AG04449 (cell line): ENCODE data around the gene SLC50A1.

Experiments used
- CTCF ChIA-PET: fragments of 350-600 bp; formaldehyde crosslinking; extraction: SDS; loops from one replicate; lab custom pipeline; 2021; ENCODE audit warnings: antibody characterized with exemption; lab: Yijun Ruan, JAX
- POLR2A ChIA-PET: fragments of 400-600, 350-600 bp; formaldehyde crosslinking; extraction: SDS; loops from one replicate; lab custom pipeline; 2020; ENCODE audit warnings: antibody characterized with exemption, inconsistent platforms; lab: Yijun Ruan, JAX
- DNase-seq: peaks from one replicate; pipeline ENCODE4 v3.0.0-alpha.2; 2010; ENCODE audit warnings: low read depth, low spot score
- H3K4me3 ChIP-seq: 2 replicates; pipeline ENCODE4 v1.5.1; 2011; ENCODE audit warnings: low read depth, mild to moderate bottlenecking, control low read depth, low read length
- CTCF ChIP-seq: IDR thresholded peaks from one replicate; pipeline ENCODE4 v1.5.1; 2011; ENCODE audit warnings: mild to moderate bottlenecking, moderate library complexity, low read length, control low read depth, inconsistent platforms; ENCODE audit not compliant: insufficient read depth; ENCODE audit errors: missing control alignments

Gene SLC50A1

DNA sequence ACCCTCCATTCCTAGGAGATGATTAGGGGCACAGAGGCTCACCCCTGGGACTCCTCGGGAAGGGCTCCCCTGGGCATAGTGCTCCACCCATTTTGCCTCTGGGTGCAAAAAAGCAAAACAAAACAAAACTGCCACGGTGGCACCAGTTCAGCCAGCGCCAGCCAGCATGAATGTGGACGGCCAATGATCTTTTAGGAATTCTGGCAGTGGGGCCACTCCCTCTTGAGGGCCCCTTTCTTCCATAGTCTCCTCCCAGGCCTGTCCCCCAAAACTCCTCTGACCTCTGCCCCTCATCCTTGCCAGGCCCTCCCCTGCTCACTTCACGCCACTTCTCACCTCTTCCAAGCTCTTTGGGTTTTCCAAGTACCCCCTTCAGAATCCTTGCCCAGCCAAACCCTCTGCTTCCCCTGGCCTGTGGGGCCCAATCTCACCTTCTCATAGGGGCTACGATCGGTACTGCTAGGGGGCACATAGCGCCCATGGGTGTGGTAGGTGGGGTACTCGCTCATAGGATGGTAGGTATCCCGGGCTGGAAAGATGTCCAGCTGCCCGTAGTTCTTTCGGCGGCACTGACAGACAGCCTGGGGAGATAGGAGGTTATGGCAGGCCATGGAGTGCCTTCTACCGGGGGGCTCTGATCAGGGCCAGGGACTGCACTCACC lies 51.3 kb downstream of the SLC50A1 start:
- ChIA-PET POLR2A (no interaction called here), CTCF (interaction anchor here (1.0 to 4.0 kb wide), 4 partner anchors 11 to 14 kb away, joined by 4 to 50 read pairs (median 12); partner anchors contain the start of gene KRTCAP2)

DNA sequence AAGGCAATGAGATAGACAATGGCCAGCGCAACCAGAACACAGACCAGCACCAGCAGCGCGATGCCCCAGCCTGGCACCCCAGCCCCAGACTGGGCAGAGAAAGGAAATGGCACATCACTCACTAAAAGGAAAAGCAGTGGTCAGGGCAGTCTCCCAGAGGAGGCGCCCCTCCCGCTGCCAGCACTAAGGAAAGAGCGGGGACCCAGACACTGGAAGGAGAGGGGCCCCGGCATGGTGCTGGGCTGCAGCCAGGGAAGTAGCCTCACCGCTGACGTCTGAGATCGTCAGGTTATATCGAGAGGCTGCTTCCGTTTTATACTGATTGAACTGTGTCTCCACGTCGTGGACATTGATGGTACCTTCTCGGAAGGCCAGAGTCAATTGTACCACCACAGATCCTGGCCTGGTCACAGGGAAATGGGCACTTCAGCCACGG lies 51.8 kb downstream of the SLC50A1 start:
- TF ChIP-seq CTCF = no peak
- CTCF ChIA-PET = interaction anchor here (1.0 to 1.1 kb wide), 2 partner anchors 13 to 15 kb away, joined by 4 read pairs; partner anchors contain the start of gene KRTCAP2
- H3K4me3 ChIP-seq = no peak overlapping the region
- no peak for DNase-seq
- POLR2A ChIA-PET = no interaction called here

More for the DNA sequence above, 51.3 kb downstream of the SLC50A1 start:
- DNase-seq = no peak
- H3K4me3 ChIP-seq = no peak overlapping the region
- no peak for TF ChIP-seq CTCF

- ChIA-PET POLR2A (no interaction called here), CTCF (interaction anchor here (1.0 to 1.1 kb wide), 2 partner anchors 13 to 16 kb away, joined by 4 read pairs; partner anchors contain the start of gene KRTCAP2)
- no peak overlapping the region for H3K4me3 ChIP-seq
- TF ChIP-seq CTCF = no peak
- DNase-seq = no peak
Measured at GRCh38 chr1:155188268-155188667, 52.6 kb downstream of the SLC50A1 start.
